Left ventricle myocardium superior (tissue), 1 donor: Measurements from ENCODE around the gene EFHD2. TPM values are rescaled to one million over a fixed set of nuclear protein-coding genes. Genes with fewer than 3 reads are reported as not detected.
A peak's percentile ranks its signal among the peaks of the same experiment; 100 is the strongest.
"Not testable (repeated sequence)": the region's sequence is repeated elsewhere in the genome, so short reads cannot be mapped to it uniquely, and the experiment has no call there.

ENCODE experiments used
- ATAC-seq: fragments of 200-7000 bp; cut with Tn5 transposase; one replicate; pipeline ENCODE4 v1.9.1; 2020; ENCODE audit warnings: mild to moderate bottlenecking, moderate library complexity
- DNase-seq: peaks from one replicate; pipeline ENCODE4 v3.0.0-alpha.2; 2020
- intact Hi-C: fragments of 100-400 bp; cut with micrococcal nuclease; formaldehyde crosslinking; loops from one replicate; pipeline ENCODE4 v1.11.0; 2022
- total RNA-seq: library from RNA; stranded (reverse); fragmentation: NEBNext Ultra II Directional; extraction: Animal tissue kit (Norgen Biotek cat#: 25700); gene quantifications from one replicate; pipeline ENCODE4 v1.2.1, GENCODE V29; 2021
- donor health status: DM: no; HTN: yes; CAD: no; lungs with severe emphysema.

Gene EFHD2
- total RNA-seq, 1 donor from 2014 or later = 12.6 TPM

DNA sequence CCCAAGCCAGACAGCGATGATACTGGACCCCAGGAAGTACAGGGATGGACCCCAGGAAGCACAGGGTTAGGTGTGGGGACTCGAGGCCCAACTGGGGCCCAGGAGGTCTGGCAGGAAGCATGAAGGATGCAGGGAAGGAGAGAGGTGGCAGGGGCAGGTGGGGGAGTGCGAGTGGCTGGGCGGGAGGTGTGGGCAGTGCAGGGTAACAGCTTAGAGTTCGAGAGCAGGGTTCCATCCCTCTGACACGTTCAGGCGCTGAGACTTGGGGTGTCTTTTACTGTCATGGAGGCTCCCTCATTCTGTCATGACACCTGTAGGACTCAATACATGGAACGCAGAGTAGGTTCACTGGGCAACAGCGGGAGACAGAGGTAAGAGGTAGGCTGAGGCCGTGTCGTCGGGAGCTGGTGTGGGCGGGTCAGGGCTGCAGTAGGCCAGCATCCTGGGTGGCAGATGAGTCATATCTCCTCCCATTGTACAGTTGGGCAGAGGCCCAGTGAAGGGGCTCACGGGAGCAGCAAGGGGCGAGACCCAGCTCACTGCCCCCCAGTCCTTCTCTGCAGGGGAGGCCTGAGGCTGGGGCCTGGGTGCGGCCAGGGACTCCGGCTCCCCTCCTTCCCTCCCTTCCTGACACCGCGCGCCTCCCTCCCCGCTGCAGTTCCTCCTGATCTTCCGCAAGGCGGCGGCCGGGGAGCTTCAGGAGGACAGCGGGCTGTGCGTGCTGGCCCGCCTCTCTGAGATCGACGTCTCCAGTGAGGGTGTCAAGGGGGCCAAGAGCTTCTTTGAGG lies 17.0 kb downstream of the EFHD2 start:
- ATAC-seq (peak; percentile 38), DNase-seq (peak; percentile 52)
- intact Hi-C loops = no loop called here

- intact Hi-C loops = no loop called here
- DNase-seq (peak; percentile 46), ATAC-seq (peak; percentile 55)
Observed at GRCh38 chr1:15427280-15427666, 17.6 kb downstream of the EFHD2 start.

DNA sequence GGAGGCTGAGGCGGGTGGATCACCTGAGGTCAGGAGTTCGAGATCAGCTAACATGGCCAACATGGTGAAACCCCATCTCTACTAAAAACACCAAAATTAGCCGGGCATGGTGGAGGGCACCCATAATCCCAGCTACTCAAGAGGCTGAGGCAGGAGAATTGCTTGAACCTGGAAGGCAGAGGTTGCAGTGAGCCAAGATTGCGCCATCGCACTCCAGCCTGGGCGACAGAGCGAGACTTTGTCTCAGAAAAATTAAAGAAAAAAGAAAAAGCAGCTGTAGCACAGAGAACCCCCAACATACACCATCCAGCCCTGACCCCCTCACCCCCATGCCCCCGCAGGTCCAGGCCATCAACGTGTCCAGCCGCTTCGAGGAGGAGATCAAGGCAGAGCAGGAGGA lies 18.6 kb downstream of the EFHD2 start:
- DNase-seq, intact Hi-C loops, ATAC-seq: not testable (repeated sequence)

DNA sequence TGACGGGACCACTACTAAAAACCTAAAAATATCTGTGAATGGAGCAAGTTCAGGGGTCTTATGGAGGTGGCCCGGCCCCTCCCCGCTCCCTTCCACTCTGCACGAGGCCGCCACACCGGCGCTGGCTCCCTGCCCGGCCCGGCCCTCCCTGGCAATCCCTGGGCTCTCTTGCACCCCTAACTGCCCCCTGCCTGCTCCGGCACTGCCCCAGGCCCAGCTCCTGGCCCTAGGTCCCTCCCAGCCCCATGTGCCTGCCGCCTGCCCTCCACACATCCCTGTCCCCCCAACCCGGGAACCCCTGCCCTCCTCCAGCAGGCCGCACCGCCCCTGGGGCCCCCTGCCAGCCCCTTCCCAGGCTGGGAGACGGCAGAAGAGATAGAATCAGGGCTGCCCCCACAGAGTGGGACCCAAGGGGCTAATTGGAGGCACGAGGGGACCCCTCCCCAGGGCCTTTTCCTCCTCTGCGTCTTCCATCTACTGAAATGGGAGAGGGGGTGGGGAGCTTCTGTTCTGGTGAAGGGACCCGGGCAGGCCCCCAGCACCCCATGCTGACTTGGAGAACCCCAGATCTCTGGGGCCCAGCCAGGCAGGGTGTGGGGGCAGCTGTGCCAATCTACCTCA lies 19.2 kb downstream of the EFHD2 start:
- intact Hi-C loops = no loop called here

GRCh38 chr1:15429701-15430149 lies 20.0 kb downstream of the EFHD2 start:
- intact Hi-C loops = loop anchor here (5.0 kb wide), 1 partner anchor 102 kb away; no protein-coding TSS in a partner anchor
- DNase-seq (no peak), ATAC-seq (no peak)

More for the DNA sequence above, 19.2 kb downstream of the EFHD2 start:
- DNase-seq = no peak
- ATAC-seq = no peak

GRCh38 chr1:15430787-15431570 lies 21.3 kb downstream of the EFHD2 start:
- intact Hi-C loops = loop anchor here (5.0 kb wide), 1 partner anchor 104 kb away; no protein-coding TSS in a partner anchor

GRCh38 chr1:15431571-15431948 lies 21.9 kb downstream of the EFHD2 start:
- DNase-seq (no peak), ATAC-seq (no peak)
- intact Hi-C loops = loop anchor here (5.0 kb wide), 1 partner anchor 104 kb away; no protein-coding TSS in a partner anchor

More at GRCh38 chr1:15430787-15431570, 21.3 kb downstream of the EFHD2 start:
- ATAC-seq = peak; percentile 68
- DNase-seq = peak; percentile 83

- ATAC-seq (peak; percentile 22), DNase-seq (no peak)
- intact Hi-C loops = loop anchor here (5.0 kb wide), 1 partner anchor 105 kb away; no protein-coding TSS in a partner anchor
Observed at GRCh38 chr1:15432324-15432723, 22.6 kb downstream of the EFHD2 start.

- ATAC-seq (no peak), DNase-seq (no peak)
- intact Hi-C loops = loop anchor here (5.0 kb wide), 1 partner anchor 106 kb away; no protein-coding TSS in a partner anchor
Observed at GRCh38 chr1:15433471-15433870, 23.8 kb downstream of the EFHD2 start.

DNA sequence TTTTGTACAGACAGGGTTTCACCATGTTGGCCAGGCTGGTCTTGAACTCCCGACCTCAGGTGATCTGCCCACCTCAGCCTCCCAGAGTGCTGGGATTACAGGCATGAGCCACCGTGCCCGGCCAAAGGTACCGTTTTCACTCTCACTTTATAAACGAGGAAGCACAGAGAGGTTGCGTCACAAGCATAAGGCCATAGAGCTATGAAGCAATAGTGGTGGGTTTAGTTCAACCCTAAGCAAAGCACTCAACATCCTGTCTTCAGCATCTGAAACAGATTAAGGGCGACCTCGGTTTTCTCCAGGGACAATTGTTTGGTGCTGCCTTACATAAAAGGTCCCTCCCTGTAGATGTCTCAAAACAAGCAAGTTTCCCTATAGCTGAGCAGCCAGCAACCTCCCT lies 25.1 kb downstream of the EFHD2 start:
- not testable (repeated sequence) for ATAC-seq, DNase-seq
- intact Hi-C loops = loop anchor here (5.0 kb wide), 1 partner anchor 107 kb away; no protein-coding TSS in a partner anchor

DNA sequence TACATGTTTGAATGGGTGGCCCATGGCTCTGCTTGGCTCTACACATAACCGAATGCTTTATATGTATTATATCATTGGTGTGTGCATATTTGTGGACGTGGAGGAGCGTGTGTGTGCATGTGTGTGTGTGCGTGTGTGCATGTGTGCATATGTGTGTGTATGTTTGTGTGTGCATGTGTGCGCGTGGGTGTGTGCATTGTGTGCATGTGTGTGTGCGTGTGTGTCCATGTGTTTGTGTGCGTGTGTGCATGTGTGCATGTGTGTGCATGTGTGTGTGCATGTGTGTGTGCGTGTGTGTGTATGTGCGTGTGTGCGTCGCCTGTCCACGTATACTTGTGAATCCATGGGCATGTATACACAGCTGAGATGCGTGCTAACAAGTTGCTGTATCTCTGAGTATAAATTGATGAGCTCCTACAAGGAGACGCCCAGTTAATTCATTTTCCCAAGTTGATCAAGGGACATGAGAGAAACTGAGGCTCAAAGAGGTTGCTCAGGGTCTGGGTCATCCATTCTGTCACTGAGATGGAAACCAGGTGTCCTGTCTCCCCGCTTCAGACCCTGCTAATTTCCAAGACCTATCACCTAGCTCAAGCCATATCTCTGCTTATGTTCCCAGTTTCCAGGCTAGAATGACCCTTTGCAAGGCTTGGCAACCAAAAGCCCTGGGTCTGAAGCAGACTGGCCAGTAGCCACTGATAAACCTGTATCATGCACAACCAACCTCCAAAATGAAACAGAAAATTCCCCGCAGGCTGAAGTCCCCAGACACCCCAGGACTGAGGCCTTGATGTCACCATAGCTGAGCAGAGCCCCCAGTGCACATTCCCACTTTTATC lies 25.8 kb downstream of the EFHD2 start:
- ATAC-seq (no peak), DNase-seq (no peak)
- intact Hi-C loops = no loop called here

DNA sequence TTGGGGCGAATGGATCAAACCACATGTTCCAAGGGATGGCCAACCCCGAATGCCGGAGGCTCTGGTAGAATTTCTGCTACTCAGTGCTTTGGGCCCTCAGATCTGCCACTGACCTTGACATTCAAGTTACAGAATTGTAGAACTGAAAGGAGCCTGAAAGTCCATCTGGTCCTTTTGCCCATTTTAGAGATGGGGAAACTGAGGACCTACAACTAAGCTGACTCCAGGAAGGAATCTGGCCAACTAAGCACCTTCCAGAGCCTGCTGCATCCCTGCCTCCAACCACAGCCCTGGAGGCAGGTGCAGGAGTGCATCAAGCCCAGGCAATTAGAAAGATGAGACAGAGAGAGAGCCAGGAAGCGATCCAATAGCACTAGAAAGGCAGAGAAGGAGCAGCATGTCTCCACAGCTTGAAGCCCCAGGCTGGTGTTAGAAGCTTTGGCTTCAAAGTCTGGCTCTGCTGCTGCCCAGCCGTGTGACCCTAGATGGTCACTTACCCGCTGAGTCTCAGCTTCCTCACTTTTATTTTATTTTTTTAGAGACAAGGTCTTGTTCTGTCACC lies 27.3 kb downstream of the EFHD2 start:
- ATAC-seq (no peak), DNase-seq (no peak)
- intact Hi-C loops = no loop called here

DNA sequence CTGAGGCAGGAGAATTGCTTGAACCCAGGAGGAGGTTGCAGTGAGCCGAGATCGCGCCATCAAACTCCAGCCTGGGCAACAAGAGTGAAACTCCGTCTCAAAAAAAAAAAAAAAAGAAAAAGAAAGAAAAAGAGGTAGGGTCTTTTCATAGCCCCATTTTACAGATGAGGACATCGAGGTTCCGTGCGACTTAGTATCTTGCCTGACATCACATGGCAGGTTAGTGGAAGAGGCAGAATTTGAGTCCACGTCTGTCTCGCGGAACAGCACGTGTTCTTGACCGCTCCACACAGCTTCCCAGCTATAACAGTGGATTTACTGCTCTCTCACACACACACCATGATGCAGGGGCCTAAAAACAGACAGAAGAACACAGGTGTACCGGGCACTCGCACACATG lies 29.6 kb downstream of the EFHD2 start:
- no peak for DNase-seq
- no peak for ATAC-seq
- intact Hi-C loops = no loop called here

GRCh38 chr1:15440357-15440756 lies 30.7 kb downstream of the EFHD2 start:
- DNase-seq = no peak
- no peak for ATAC-seq
- intact Hi-C loops = no loop called here

GRCh38 chr1:15441247-15441646 lies 31.6 kb downstream of the EFHD2 start:
- intact Hi-C loops = no loop called here
- ATAC-seq = no peak
- DNase-seq = no peak

- DNase-seq (no peak), ATAC-seq (no peak)
- intact Hi-C loops = no loop called here
Observed at GRCh38 chr1:15442119-15442518, 32.4 kb downstream of the EFHD2 start.

DNA sequence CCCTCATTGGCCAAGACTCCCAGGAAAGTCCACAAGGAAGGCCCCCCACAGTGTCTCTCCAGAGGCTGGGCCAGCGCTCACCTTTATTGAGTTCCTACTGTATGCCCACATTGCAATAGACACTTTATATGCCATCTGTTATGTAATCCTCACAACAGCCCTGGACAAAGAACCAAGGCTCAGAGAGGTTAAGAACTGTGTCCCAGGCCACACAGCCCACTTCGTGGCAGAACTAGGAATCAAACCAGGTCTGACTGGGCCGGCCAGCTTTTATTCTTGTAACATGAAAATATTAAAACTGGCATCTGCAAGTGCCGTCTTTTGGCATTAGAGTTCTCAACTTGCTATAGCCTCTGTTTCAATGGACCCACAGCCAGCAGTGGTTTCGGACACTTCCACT lies 33.1 kb downstream of the EFHD2 start:
- ATAC-seq (no peak), DNase-seq (no peak)
- intact Hi-C loops = no loop called here

DNA sequence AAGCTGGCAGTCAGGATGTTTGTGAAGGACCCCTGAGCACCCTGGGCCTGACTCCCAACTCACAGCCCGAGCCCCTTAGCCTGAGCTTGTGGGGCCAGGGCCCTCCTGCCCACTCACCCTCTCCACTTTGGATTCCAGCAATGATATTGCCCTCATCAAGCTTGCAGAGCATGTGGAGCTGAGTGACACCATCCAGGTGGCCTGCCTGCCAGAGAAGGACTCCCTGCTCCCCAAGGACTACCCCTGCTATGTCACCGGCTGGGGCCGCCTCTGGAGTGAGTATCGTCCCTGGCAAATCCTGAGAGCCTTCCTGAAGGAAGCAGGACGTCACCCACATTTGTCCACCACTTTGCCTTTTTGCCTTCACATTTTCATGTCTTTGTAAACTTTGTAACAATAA lies 33.6 kb downstream of the EFHD2 start:
- no peak for ATAC-seq

More for the DNA sequence above, 33.6 kb downstream of the EFHD2 start:
- intact Hi-C loops = no loop called here
- DNase-seq = no peak
